OCI-LY3 (cell line): ENCODE results near the gene NCOA6.
"Not testable (repeated sequence)": the region's sequence is repeated elsewhere in the genome, so short reads cannot be mapped to it uniquely, and the experiment has no call there.

Experiments
- H2AFZ ChIP-seq: fragments of 200-600, 300-600 bp; shearing (Covaris generic); 2 replicates; pipeline ENCODE4 v1.6.0; 2014; ENCODE audit warnings: antibody characterized with exemption, low read depth, low read length
- H3K27ac ChIP-seq: fragments of 200-600, 300-600 bp; sonication (generic); 2 replicates; pipeline ENCODE4 v1.5.1; 2014; ENCODE audit warnings: mild to moderate bottlenecking, low read length, moderate library complexity, mixed read lengths
- H3K27me3 ChIP-seq: fragments of 200-600, 300-600 bp; sonication (generic); 2 replicates; pipeline ENCODE4 v1.6.1; 2014; ENCODE audit warnings: low read depth, low read length, mixed read lengths
- H3K36me3 ChIP-seq: fragments of 200-600, 300-600 bp; sonication (generic); replicated peaks from 2 replicates; pipeline ENCODE3; 2014; ENCODE audit warnings: low read depth, low read length, mixed read lengths
- H3K4me1 ChIP-seq: fragments of 300-600, 200-600 bp; sonication (generic); 2 replicates; pipeline ENCODE4 v1.6.1; 2014; ENCODE audit warnings: low read length, mixed read lengths
- H3K4me2 ChIP-seq: fragments of 200-600, 300-600 bp; sonication (generic); 2 replicates; pipeline ENCODE4 v1.6.1; 2014; ENCODE audit warnings: low read length, mixed read lengths
- H3K4me3 ChIP-seq: fragments of 300-600, 200-600 bp; sonication (generic); 2 replicates; pipeline ENCODE4 v1.5.1; 2014; ENCODE audit warnings: antibody characterized with exemption, mild to moderate bottlenecking, low read length, moderate library complexity
- H3K79me2 ChIP-seq: fragments of 300-600, 200-600 bp; shearing (Covaris generic); 2 replicates; pipeline ENCODE4 v1.6.1; 2014; ENCODE audit warnings: mild to moderate bottlenecking, low read length, mixed read lengths
- H3K9ac ChIP-seq: fragments of 300-600, 200-600 bp; shearing (Covaris generic); 2 replicates; pipeline ENCODE4 v1.6.0; 2014; ENCODE audit warnings: mild to moderate bottlenecking, low read length, moderate library complexity
- H3K9me3 ChIP-seq: fragments of 200-600, 300-600 bp; shearing (Covaris generic); 2 replicates; pipeline ENCODE4 v1.6.1; 2014; ENCODE audit warnings: low read length, mixed read lengths; ENCODE audit not compliant: insufficient read depth
- H4K20me1 ChIP-seq: fragments of 200-600, 300-600 bp; sonication (generic); 2 replicates; pipeline ENCODE4 v1.6.1; 2016; ENCODE audit warnings: low read length, mixed read lengths; ENCODE audit not compliant: insufficient read depth
- CTCF ChIP-seq: fragments of 200-600, 300-600 bp; sonication (generic); IDR thresholded peaks from 2 replicates; pipeline ENCODE4 v1.5.1; 2014; ENCODE audit warnings: antibody characterized with exemption, low read length, low read depth
- EZH2phosphoT487 ChIP-seq: fragments of 200-600 bp; shearing (Covaris generic); IDR thresholded peaks from 2 replicates; pipeline ENCODE4 v1.6.1; 2018; ENCODE audit warnings: antibody characterized with exemption, mixed run types, low read depth

NCOA6 gene

GRCh38 chr20:34717230-34718095, 108.0 kb downstream of the NCOA6 start:
- peaks cover 28% of the 10 kb centered on the region for H3K36me3 ChIP-seq
- no peak overlapping the region for H3K4me2 ChIP-seq
- peaks cover 17% of the 10 kb centered on the region for H3K4me1 ChIP-seq
- H3K4me3 ChIP-seq, result no peak overlapping the region
- peaks cover 18% of the 10 kb centered on the region for H4K20me1 ChIP-seq
- no peak overlapping the region for H3K9ac ChIP-seq
- H3K27me3 ChIP-seq, result no peaks in the 10 kb centered on the region
- H3K9me3 ChIP-seq, result no peaks in the 10 kb centered on the region
- no peak overlapping the region for H2AFZ ChIP-seq
- TF ChIP-seq EZH2phosphoT487, result no peak
- no peak for TF ChIP-seq CTCF
- no peak overlapping the region for H3K27ac ChIP-seq
- no peaks in the 10 kb centered on the region for H3K79me2 ChIP-seq

DNA sequence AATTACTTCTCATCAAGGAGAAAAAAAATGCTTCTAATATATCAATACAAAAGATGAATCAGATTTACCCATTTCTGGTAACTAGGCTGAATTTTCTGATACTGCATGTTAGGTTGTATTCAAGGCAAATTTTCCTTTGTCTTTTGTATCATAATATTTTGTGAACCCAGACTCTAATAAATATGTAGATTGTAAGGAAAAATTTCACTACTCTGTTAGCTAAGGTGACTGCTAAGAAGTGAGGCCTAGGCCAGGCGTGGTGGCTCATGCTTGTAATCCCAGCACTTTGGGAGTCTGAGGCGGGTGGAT, 108.6 kb downstream of the NCOA6 start:
- Histone ChIP-seq H3K79me2 (no peaks in the 10 kb centered on the region), H3K4me3 (no peak overlapping the region), H3K4me1 (peaks cover 17% of the 10 kb centered on the region), H3K4me2 (no peak overlapping the region), H3K27ac (no peak overlapping the region), H4K20me1 (peaks cover 18% of the 10 kb centered on the region), H3K9ac (no peak overlapping the region), H2AFZ (no peak overlapping the region), H3K36me3 (peaks cover 28% of the 10 kb centered on the region), H3K27me3 (no peaks in the 10 kb centered on the region), H3K9me3 (no peaks in the 10 kb centered on the region)
- TF ChIP-seq EZH2phosphoT487 (no peak), CTCF (no peak)

- Histone ChIP-seq H3K9me3 (no peaks in the 10 kb centered on the region), H2AFZ (no peak overlapping the region), H3K27me3 (no peaks in the 10 kb centered on the region), H4K20me1 (peaks cover 26% of the 10 kb centered on the region), H3K4me2 (no peak overlapping the region), H3K27ac (no peak overlapping the region), H3K4me1 (peaks cover 14% of the 10 kb centered on the region), H3K36me3 (peaks cover 28% of the 10 kb centered on the region), H3K9ac (no peak overlapping the region), H3K4me3 (no peak overlapping the region), H3K79me2 (no peaks in the 10 kb centered on the region)
- TF ChIP-seq CTCF (no peak), EZH2phosphoT487 (no peak)
These were observed 110.1 kb downstream of the NCOA6 start for GRCh38 chr20:34715384-34715783.

DNA sequence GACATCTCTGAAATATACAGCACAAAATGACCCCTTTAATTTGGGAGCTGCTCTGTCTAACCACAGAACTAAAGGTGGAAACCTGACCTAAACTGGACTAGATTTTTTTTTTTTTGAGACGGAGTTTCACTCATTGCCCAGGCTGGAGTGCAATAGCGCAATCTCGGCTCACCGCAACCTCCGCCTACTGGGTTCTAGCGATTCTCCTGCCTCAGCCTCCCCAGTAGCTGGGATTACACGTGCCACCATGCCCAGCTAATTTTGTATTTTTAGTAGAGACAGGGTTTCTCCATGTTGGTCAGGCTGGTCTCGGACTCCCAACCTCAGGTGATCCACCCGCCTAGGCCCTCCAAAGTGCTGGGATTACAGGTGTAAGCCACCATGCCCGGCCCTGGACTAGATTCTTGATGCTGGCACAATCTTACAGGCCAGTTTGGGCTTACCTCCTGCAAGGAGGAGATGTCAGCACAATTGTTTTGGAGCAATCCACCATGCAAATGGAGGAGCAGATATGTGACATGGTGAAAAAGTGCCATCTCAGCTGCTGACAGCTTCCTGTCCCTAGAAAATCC, 111.4 kb downstream of the NCOA6 start:
- not testable (repeated sequence) for H3K9ac ChIP-seq, H2AFZ ChIP-seq, H3K4me2 ChIP-seq, H3K9me3 ChIP-seq, H3K79me2 ChIP-seq, H3K27ac ChIP-seq, H3K4me1 ChIP-seq, H3K27me3 ChIP-seq, H3K4me3 ChIP-seq
- peaks cover 21% of the 10 kb centered on the region for H3K36me3 ChIP-seq
- peaks cover 17% of the 10 kb centered on the region; the same call in 1 of the 2 replicates for H4K20me1 ChIP-seq
